Measurements from ENCODE around the gene GGT7. TPM values are rescaled to one million over a fixed set of nuclear protein-coding genes. Genes with fewer than 3 reads are reported as not detected.
"Not testable (repeated sequence)": the region's sequence is repeated elsewhere in the genome, so short reads cannot be mapped to it uniquely, and the experiment has no call there.

Gene GGT7
- polyA plus RNA-seq, 4 donors: 18.2 to 36.5 (median 21.8) TPM

DNA sequence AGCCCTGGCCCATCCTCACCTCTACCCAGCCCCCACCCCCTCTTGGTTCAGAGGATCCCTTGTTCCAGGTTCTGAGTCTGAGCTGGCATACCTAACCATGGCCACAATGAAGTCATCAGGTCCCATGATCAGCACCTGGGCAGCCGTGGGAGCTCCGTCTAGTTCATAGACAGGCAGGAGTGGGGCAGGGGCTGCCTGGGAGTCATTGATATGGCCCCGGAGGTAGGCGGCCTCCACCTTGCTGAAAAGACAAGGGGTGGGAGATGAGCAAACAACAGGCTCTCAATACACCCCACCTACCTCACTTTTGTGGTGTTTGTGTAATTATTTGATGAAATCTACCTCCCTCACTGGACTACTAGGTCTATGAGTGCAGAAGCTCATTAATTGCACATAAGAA is 20.4 kb downstream of the GGT7 start:
- DNase-seq (ENCODE audit: low read depth in 4 of 4, low spot score in 3 of 4): no peak

GRCh38 chr20:34850969-34851368 is 21.7 kb downstream of the GGT7 start:
- no peak for DNase-seq (ENCODE audit: low read depth in 4 of 4, low spot score in 3 of 4)

DNA sequence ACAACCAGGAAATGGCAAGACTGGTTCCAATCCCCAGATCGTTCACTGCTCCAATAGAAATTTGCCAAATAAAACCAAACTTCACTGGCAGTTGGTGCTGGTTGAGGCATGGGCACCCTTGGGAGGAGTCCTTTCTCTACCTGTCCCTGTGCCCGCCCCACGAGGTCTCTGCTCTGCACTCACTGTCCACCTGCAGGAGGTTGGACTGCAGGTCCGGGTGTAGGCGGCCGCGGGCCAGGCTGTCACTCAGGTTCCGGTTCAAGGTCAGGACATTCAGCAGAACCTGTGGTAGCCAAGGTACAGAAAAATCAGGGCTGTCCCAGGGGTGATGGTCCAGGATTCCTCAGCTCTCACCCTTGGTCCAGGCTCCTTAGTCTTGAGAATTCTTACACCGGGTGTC is 22.9 kb downstream of the GGT7 start:
- no peak for DNase-seq (ENCODE audit: low read depth in 4 of 4, low spot score in 3 of 4)

GRCh38 chr20:34848597-34848996 is 24.1 kb downstream of the GGT7 start:
- no peak for DNase-seq (ENCODE audit: low read depth in 4 of 4, low spot score in 3 of 4)

- no peak for DNase-seq (ENCODE audit: low read depth in 4 of 4, low spot score in 3 of 4)
These were observed 29.2 kb downstream of the GGT7 start for GRCh38 chr20:34843421-34843820.

DNA sequence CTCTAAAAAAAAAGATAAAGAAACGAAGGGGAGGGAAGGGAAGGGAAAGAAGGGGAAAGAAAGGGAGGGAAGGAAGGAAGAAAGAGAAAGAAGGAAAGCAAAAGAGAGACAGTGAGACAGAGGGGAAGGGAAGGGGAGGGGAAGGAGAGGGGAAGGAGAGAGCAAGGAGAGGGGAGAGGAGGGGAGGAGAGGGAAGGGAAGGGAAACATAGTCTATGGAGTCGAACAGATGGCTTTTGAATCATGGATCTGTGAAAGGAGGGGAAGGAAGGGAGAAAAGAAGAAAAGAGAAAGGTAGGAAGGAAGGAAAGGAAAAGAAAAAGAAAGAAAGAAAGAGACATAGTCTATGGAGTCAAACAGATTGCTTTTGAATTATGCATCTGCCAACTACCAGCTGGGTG is 30.5 kb downstream of the GGT7 start:
- no peak for DNase-seq (ENCODE audit: low read depth in 4 of 4, low spot score in 3 of 4)

- DNase-seq (ENCODE audit: low read depth in 4 of 4, low spot score in 3 of 4): peak in 1 of 4 donors; percentile 12
These were observed 38.2 kb downstream of the GGT7 start for GRCh38 chr20:34834459-34834893.

- no peak for DNase-seq (ENCODE audit: low read depth in 4 of 4, low spot score in 3 of 4)
These were observed 40.7 kb downstream of the GGT7 start for GRCh38 chr20:34831936-34832335.

GRCh38 chr20:34829191-34829590 is 43.5 kb downstream of the GGT7 start:
- DNase-seq (ENCODE audit: low read depth in 4 of 4, low spot score in 3 of 4): no peak

- peak; percentile 49 to 68 (median 61) for DNase-seq (ENCODE audit: low read depth in 4 of 4, low spot score in 3 of 4)
These were observed 46.9 kb downstream of the GGT7 start, which contains the start of gene NCOA6 for GRCh38 chr20:34825530-34826362. Gene NCOA6, minus strand, starts transcription at chr20:34825651. Its CDS starts 43,296 bp downstream, at chr20:34782355.

GRCh38 chr20:34824806-34825529 is 47.7 kb downstream of the GGT7 start:
- DNase-seq (ENCODE audit: low read depth in 4 of 4, low spot score in 3 of 4): peak; percentile 11 to 31 (median 17)

DNA sequence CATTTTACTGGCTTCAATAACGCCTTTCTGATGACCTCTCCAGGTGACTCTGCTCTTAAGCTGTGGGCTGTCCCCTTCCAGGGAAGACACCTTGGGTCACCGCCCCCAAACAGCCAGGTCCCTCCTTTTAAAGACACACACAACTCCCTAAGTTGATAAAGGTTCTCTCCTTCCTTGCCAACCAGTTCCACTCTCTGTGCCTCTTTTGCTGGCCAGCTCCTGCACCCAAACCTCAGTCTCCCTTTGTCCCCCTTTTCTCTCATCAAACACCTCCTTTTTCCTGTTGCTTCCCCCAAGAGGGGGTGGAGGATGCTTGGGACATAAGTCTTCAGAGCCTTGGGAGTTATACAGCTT is 48.2 kb downstream of the GGT7 start:
- peak; percentile 22 to 48 (median 34) for DNase-seq (ENCODE audit: low read depth in 4 of 4, low spot score in 3 of 4)

DNA sequence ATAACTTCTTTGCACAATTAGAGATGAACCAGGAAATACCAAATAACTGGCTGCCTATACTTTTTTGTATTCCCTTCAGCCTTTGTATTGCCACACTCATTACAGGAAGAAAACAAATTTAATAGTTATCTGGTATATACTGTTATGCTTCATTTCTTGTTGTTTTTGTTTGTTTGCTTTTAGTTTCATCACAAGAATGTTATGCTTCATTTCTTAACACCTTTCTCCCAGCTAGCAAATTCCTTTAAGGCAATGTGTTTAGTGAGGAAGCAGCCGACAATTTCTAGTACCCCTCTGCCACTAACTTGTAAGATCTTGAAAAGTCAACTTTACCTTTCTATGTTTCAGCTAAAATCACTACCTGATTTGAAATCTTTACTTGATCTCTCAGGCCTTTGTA is 48.6 kb downstream of the GGT7 start:
- no peak for DNase-seq (ENCODE audit: low read depth in 4 of 4, low spot score in 3 of 4)

DNA sequence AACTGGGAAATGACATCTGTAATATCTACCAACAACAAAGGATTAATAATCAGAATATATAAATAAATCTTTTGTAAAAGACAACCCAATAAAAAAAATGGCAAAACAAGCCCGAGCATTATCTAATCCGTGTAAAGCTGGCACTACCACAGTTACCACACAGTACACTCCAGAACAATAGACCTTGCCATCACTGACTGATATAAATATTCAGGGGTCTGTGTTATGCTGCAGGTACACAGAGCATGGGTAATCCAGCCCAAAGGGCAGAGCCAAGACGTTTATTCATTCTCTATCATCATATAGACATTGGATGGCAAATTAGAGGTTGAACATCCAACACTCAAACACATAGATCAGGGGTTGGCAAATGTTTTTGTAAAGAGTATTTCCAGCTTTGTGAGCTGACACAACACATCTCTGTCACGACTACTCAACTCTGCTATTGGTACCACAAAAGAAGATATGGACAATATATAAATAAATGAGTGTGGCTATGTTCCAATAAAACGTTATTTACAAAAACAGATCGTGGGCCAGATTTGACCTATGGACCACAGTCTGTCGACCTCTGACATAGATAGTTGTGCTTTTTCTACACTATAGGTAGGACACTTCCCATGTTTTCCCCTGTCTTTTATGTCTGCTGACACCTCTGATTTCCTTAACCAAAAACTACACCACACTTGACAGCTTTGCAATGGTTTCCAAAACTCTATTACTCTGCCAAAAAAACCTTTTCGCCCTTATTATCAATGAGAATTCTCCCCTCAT is 51.7 kb downstream of the GGT7 start:
- DNase-seq (ENCODE audit: low read depth in 4 of 4, low spot score in 3 of 4): no peak

GRCh38 chr20:34817801-34818200 is 54.9 kb downstream of the GGT7 start:
- DNase-seq (ENCODE audit: low read depth in 4 of 4, low spot score in 3 of 4): no peak

GRCh38 chr20:34817072-34817471 is 55.6 kb downstream of the GGT7 start:
- no peak for DNase-seq (ENCODE audit: low read depth in 4 of 4, low spot score in 3 of 4)

DNA sequence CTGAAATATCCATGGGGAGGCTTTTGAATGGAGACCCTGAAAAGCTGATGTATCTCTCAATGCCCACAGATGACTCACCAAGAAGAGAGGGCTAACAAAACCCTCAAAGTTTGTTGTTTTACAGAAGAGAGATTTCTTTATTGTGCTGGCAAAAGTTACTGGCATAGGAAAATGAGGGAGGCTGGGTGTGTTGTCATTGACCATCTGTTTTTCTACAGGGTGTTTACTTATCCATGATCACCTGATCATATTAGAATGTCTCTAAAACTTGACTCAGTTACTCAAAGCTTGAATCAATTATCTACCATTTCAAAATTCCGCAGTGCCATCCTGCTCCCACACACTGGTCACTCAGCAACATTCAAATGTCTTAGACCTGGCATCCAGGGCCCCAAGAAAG is 57.0 kb downstream of the GGT7 start:
- no peak for DNase-seq (ENCODE audit: low read depth in 4 of 4, low spot score in 3 of 4)

- DNase-seq (ENCODE audit: low read depth in 4 of 4, low spot score in 3 of 4): no peak
These were observed 64.1 kb downstream of the GGT7 start for GRCh38 chr20:34808583-34808982.

DNA sequence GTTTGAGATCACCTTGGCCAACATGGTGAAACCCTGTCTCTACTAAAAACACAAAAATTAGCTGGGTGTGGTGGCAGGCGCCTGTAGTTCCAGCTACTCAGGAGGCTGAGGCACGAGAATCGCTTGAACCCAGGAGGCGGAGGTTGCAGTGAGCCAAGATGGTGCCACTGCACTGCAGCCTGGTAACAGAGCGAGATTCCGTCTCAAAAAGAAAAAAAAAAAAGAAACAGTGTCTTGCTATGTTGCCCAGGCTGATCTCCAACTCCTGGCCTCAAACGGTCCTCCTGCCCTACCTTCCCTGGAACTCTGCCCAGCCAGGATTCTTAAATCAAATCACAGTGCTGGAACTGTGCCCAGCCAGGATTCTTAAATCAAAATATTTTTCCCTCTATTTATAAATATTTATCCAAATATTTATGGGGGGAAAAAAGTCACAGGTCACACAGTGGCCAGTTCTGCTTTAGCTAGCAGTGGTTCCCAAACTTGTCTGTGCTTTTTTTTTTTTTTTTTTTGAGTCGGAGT is 64.7 kb downstream of the GGT7 start:
- not testable (repeated sequence) for DNase-seq (ENCODE audit: low read depth in 4 of 4, low spot score in 3 of 4)

DNA sequence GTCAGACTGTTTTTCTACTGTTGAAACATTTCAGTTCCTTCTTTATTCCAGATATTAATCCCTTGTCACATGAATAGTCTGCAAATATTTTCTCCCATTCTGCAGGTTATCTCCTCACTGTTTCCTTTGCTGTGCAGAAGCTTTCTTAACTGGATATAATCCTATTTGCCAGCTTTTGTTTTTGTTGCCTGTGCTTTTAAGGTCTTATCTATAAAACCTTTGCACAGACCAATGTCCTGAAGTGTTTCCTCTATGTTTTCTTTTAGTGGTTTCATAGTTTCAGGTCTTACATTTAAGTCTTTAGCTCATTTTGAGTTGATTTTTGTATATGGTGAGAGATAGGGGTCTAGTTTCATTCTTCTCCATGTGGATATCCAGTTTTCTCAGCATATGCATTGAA is 66.4 kb downstream of the GGT7 start:
- DNase-seq (ENCODE audit: low read depth in 4 of 4, low spot score in 3 of 4): no peak

- DNase-seq (ENCODE audit: low read depth in 4 of 4, low spot score in 3 of 4): no peak
These were observed 73.8 kb downstream of the GGT7 start for GRCh38 chr20:34798871-34799270.

Data from left renal pelvis (tissue), 4 donors.